Activated naive CD4-positive, alpha-beta T cell treated with Interleukin-2 at 50 U/mL for 16 hours (primary cell): ENCODE results near the gene MUC5AC.
"Not testable (repeated sequence)": the region's sequence is repeated elsewhere in the genome, so short reads cannot be mapped to it uniquely, and the experiment has no call there.

ENCODE experiments used
- DNase-seq: peaks from one replicate; pipeline ENCODE4 v3.0.0-alpha.2; 2020

MUC5AC gene

DNA sequence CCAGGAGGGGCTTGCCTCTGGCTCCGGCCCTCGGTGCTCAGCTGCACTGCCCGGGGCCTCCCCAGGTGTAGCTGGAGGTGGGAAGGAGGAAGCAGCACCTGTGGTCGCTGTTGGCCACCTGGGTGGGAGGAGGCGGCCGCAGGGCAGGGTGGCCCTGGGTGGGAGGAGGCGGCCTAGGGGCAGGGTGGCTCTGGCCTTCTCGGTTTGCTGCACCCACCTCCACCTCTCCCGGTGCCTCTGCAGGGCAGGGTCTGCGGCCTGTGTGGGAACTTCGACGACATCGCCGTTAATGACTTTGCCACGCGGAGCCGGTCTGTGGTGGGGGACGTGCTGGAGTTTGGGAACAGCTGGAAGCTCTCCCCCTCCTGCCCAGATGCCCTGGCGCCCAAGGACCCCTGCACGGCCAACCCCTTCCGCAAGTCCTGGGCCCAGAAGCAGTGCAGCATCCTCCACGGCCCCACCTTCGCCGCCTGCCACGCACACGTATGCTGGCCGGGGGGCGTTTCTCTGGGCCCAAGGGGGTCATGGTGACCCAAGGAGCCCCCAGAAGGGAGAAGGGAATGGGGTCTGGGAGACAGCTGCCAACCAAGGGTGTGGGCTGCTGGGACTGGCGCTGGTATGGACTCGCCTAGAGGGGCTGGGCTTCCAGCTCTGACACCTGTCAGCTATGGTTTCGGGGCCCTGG is 20.6 kb downstream of the MUC5AC start:
- DNase-seq: no peak

DNA sequence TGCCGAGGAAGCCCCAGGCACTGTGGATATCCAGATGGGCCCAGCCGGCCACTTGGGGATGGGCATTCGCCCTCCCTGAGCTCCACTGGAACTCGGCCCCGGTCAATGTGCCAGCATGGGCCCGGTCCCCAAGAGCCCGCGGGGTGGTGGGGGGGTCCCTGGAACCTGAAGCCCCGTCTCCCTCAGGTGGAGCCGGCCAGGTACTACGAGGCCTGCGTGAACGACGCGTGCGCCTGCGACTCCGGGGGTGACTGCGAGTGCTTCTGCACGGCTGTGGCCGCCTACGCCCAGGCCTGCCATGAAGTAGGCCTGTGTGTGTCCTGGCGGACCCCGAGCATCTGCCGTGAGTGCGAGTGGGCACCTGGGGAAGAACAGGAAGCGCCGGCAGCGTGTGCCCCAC is 21.2 kb downstream of the MUC5AC start:
- DNase-seq: no peak

DNA sequence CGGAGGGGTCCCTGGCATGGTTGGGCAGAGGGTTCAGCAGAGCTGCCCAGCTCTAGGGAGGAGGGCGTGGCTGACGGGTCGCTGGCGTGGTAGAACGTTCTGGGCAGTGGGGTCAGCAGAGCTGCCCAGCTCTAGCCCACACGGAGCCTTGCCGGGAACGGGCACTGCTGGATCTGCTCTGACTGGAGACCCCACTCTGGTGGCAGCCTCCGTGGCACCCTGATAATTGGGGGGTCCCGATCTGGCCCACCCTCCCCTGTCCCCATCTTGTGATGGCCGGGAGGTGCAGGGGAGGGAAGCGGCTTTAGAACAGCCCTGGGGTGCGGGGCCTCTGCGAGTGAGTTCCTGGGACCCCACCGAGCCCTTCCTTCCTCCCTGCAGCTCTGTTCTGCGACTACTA is 21.9 kb downstream of the MUC5AC start:
- DNase-seq: no peak

DNA sequence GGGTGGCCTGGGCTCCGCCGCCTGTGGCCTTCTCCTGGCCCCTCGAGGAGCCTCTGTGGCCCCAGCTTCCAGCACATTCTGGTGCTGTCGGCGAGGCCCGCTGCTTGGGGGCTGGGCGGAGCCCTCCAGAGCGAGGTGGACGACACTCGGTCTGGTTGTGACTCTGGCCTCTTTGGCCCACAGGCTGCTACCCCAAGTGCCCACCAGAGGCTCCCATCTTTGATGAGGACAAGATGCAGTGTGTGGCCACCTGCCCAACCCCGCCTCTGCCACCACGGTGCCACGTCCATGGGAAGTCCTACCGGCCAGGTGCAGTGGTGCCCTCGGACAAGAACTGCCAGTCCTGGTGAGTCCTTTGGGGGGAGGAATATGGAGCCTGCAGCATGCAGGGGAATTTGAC is 22.4 kb downstream of the MUC5AC start:
- no peak for DNase-seq

DNA sequence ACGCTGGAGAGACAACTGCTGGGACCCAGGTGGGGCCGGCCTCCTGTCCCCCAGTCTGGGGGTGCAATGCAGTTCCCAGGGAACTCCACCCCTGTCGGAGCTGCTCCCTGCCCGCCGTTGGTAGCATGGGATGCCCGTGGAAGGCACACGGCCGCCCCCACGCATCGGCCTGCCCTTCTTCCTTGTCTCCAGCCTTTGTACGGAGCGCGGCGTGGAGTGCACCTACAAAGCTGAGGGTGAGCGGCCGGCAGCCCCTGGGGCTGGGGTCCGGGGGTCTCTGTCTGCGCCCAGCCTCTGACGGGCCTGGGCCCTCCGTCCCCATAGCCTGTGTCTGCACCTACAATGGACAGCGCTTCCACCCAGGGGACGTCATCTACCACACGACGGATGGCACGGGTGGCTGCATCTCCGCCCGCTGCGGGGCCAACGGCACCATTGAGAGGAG is 23.2 kb downstream of the MUC5AC start:
- DNase-seq: no peak

DNA sequence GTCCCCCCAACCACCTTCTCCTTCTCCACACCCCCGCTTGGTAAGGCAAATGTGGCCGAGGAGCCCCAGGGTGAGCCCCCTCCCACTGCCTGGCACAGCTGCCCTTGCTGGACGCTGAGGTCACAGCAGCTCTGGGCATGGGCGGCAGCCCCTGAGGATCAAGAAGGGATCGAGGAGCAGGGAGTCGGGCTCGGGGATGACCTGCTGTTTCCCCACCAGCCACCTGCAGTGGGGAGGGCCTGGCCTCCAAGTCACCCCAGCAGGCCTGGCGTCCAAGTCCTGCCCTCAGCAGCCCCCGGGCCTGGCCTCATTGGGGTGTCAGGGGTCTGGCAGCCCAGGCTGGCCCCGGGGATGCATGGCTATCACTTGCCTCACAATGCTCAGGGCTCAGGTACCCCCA is 23.7 kb downstream of the MUC5AC start:
- no peak for DNase-seq

DNA sequence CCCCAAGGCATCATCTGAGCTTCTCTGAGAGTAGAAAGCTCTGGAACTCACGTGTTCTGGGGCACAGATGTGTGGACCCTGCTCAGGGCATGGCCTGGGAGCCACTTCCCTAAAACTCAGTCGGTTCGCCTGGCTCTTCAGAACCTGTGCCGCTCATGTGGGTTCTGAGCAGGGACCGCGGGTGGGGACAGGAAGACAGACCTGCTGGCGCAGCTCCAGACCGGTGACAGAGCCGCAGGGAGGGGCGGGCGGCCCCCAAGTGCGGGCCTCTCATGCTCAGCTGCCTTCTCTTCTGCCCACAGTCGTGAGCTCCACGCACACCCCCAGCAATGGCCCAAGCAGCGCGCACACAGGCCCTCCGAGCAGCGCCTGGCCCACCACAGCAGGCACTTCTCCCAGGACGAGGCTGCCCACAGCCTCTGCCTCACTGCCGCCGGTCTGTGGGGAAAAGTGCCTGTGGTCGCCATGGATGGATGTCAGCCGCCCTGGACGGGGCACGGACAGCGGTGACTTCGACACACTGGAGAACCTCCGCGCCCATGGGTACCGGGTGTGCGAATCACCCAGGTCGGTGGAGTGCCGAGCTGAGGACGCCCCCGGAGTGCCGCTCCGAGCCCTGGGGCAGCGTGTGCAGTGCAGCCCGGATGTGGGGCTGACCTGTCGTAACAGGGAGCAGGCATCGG is 24.2 kb downstream of the MUC5AC start:
- DNase-seq: no peak

DNA sequence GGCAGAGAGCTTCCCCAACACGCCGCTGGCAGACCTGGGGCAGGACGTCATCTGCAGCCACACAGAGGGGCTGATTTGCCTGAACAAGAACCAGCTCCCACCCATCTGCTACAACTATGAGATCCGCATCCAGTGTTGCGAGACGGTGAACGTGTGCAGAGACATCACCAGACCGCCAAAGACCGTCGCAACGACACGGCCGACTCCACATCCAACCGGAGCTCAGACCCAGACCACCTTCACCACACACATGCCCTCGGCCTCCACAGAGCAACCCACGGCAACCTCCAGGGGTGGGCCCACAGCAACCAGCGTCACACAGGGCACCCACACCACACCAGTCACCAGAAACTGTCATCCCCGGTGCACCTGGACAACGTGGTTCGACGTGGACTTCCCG is 26.4 kb downstream of the MUC5AC start:
- DNase-seq: not testable (repeated sequence)

DNA sequence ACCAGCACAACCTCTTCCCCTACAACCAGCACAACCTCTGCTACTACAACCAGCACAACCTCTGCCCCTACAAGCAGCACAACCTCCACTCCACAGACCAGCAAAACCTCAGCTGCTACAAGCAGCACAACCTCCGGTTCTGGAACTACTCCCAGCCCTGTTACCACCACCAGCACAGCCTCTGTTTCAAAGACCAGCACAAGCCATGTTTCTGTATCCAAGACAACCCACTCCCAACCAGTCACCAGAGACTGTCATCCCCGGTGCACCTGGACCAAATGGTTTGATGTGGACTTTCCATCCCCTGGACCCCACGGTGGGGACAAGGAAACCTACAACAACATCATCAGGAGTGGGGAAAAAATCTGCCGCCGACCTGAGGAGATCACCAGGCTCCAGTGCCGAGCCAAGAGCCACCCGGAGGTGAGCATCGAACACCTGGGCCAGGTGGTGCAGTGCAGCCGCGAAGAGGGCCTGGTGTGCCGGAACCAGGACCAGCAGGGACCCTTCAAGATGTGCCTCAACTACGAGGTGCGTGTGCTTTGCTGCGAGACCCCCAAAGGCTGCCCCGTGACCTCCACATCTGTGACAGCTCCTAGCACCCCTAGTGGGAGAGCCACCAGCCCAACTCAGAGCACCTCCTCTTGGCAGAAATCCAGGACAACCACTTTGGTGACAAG is 30.8 kb downstream of the MUC5AC start:
- DNase-seq: not testable (repeated sequence)

DNA sequence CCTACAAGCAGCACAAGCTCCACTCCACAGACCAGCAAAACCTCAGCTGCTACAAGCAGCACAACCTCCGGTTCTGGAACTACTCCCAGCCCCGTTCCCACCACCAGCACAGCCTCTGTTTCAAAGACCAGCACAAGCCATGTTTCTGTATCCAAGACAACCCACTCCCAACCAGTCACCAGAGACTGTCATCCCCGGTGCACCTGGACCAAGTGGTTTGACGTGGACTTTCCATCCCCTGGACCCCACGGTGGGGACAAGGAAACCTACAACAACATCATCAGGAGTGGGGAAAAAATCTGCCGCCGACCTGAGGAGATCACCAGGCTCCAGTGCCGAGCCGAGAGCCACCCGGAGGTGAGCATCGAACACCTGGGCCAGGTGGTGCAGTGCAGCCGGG is 32.1 kb downstream of the MUC5AC start:
- DNase-seq: not testable (repeated sequence)

DNA sequence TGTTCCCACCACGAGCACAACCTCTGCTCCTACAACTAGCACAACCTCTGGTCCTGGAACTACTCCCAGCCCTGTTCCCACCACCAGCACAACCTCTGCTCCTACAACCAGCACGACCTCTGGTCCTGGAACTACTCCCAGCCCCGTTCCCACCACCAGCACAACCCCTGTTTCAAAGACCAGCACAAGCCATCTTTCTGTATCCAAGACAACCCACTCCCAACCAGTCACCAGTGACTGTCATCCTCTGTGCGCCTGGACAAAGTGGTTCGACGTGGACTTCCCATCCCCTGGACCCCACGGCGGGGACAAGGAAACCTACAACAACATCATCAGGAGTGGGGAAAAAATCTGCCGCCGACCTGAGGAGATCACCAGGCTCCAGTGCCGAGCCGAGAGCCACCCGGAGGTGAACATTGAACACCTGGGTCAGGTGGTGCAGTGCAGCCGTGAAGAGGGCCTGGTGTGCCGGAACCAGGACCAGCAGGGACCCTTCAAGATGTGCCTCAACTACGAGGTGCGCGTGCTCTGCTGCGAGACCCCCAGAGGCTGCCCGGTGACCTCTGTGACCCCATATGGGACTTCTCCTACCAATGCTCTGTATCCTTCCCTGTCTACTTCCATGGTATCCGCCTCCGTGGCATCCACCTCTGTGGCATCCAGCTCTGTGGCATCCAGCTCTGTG is 34.2 kb downstream of the MUC5AC start:
- DNase-seq: not testable (repeated sequence)

DNA sequence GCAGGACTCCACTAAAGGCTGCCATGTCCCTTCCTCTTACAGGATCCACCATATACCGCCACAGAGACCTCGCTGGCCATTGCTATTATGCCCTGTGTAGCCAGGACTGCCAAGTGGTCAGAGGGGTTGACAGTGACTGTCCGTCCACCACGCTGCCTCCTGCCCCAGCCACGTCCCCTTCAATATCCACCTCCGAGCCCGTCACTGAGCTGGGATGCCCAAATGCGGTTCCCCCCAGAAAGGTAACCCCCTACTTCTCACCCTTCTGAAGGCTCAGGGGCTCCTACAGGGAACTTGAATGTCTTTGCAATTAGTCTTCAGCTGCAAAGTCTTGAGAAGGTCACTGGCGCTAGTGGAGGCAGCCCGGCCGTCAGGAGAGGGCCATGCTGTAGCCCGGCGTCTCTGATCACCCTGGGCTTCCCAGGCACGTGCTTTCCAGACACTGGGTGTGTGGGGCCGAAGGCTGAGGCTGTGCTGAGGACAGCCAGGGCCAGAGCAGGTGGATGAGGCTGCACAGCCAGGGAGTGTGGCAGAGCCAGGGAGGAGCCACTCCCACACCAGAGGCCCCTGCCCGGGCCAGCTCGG is 35.1 kb downstream of the MUC5AC start:
- DNase-seq: no peak

DNA sequence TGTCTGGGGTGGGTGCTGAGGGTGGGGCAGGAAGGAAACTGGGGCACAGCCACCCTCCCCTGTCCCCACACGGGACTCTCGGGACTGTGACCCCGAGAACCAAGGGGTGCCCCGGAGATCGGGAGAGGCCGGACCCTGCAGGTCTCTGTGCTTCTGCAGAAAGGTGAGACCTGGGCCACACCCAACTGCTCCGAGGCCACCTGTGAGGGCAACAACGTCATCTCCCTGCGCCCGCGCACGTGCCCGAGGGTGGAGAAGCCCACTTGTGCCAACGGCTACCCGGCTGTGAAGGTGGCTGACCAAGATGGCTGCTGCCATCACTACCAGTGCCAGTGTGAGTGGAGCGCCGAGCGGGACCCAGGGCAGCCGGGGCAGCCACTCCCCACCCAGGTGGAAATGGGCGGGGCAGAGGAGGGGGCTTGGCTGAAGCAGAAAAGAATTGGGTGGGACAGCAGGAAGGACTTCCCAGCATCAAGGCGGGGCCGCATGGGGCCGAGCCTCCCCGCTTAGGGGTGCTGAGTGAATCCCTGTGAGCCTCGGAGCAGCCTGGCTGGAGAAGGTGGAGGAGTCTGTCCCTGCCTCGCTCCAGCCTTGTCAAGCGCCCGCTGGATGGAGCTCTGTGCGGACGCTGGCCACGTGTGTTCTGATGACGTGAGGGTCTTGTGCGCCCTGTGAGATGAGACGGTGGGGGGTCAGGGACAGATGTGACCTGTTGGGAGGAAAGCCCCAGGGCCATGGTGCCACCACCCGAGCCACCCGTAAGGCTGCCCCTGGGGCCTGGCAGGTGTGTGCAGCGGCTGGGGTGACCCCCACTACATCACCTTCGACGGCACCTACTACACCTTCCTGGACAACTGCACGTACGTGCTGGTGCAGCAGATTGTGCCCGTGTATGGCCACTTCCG is 35.8 kb downstream of the MUC5AC start:
- no peak for DNase-seq

DNA sequence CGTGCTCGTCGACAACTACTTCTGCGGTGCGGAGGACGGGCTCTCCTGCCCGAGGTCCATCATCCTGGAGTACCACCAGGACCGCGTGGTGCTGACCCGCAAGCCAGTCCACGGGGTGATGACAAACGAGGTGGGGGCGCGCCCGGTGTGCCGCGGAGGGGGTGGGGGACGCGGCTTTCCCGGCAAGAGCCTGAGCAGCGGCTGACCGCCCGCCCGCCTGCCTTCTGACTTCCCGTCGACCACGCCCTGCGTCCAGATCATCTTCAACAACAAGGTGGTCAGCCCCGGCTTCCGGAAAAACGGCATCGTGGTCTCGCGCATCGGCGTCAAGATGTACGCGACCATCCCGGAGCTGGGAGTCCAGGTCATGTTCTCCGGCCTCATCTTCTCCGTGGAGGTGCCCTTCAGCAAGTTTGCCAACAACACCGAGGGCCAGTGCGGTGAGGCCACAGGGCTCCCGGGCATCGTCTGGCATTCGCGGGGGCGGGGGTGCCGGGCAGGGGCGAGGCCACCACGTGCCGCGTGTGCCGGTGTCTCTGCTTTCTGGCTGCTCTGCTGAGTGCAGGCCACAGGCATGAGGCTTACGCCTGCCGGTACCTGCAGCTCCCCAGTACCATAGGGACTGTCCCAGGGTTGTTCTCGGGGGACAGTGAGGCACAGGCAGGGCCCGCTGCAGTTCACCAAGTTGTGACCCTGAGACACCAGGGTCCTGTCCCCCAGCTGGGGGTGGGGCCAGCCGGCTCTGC is 36.7 kb downstream of the MUC5AC start:
- no peak for DNase-seq

DNA sequence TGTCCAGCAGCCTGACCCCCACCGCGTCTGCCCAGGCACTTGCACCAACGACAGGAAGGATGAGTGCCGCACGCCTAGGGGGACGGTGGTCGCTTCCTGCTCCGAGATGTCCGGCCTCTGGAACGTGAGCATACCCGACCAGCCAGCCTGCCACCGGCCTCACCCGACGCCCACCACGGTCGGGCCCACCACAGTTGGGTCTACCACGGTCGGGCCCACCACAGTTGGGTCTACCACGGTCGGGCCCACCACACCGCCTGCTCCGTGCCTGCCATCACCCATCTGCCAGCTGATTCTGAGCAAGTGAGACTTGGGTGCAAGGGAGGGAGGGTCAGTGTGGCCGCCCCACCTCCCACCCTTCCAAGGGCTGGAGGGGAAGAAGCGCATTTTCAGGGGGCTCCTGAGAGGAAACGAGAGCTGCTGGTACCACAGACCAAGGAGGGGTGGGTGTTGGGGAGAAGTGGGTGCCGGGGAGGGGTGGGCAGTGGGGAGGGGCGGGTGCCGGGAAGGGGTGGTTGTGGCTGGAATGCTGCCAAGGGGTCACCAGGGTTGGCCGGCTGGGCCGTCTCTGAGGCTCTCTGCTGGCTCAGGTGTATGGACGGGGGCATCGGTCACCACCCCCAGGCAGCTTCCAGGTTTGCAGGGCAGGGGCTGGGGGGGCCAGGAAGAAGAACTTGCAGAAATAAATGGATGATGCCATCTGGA is 37.4 kb downstream of the MUC5AC start:
- DNase-seq: no peak

DNA sequence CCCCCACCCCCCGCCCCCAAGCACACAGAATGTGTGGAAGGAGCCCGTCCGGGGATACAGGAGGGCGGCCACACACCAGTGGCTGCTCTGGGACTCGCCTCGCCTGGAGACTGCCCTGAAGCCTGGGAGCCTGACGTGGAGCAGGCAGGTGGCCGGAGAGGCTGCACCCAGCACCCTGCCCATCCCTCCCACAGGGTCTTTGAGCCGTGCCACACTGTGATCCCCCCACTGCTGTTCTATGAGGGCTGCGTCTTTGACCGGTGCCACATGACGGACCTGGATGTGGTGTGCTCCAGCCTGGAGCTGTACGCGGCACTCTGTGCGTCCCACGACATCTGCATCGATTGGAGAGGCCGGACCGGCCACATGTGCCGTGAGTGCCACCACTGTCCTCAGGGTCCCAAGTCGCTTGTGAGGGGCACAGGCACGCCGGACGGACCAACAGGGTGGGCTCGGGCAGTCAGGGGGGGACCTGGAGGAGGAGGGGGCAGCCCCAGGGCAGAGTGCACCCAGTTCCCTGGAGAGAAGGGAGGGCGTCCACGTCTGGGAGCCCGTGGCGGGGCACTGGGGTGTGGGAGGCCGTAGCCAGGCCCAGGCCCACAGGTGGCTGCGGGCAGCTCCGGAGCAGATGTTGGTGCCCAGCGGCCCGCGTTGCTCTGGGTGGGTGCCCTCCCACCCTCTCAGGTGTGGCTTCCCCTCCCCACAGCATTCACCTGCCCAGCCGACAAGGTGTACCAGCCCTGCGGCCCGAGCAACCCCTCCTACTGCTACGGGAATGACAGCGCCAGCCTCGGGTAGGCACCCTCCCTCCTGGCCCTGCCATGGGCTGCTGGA is 38.1 kb downstream of the MUC5AC start:
- no peak for DNase-seq

DNA sequence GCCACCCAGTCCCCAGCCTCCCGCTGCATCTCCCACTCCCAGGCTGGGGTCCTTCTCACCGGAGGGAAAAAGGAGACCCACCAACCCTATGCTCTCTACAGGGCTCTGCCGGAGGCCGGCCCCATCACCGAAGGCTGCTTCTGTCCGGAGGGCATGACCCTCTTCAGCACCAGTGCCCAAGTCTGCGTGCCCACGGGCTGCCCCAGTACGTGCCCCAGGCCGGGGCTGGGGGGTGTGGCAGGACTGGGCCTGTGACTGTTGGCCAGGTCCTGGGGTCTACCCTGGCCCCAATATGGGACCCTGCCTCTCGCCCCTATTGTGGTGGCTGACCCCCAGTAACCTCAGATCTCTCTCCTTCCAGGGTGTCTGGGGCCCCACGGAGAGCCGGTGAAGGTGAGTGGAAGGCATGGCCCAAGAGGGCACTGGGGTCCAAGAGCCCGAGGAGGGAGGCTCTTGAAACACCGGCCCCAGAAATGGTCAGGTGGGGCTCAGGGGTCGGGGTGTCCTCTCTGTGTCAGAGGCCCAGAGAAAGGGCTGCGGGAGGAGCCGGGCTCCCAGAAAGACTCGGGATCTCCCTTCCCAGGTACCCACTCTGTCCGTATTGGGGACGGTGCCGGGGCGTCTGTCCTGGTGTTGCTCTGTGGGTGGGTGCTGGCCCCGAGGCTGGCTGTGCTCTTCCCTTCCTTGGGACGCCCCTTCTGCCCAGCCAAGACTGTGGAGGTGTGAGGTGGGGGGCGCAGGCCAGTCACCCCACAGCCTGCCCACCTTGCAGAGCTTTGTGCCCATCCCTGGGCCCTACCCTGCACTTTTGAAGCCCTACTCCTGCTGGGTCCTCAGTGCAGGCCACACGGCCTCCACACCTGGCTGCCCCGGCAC is 39.0 kb downstream of the MUC5AC start:
- no peak for DNase-seq

DNA sequence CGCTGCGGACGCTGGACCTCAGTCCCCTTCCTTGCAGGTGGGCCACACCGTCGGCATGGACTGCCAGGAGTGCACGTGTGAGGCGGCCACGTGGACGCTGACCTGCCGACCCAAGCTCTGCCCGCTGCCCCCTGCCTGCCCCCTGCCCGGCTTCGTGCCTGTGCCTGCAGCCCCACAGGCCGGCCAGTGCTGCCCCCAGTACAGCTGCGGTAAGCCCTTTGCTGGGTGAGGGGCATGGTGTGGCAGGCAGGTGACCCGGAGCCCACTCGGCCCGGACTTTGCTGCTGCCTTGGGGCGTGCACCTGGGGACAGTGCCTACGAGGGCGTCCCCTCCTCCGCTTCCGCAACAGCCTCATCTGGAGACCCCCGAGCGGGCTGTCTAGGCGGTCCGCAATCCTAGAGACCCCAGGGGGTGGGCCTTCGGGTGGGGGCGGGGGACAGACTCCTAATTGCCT is 39.7 kb downstream of the MUC5AC start:
- no peak for DNase-seq
